Measurements from ENCODE around the gene NEK4. TPM values are rescaled to one million over a fixed set of nuclear protein-coding genes. Genes with fewer than 3 reads are reported as not detected.

Gene NEK4
- total RNA-seq, 1 experiment from 2014 or later: 22.0 TPM

GRCh38 chr3:52771702-52772101 lies 962 bp upstream of the NEK4 start:
- Histone ChIP-seq H3K4me1 (ENCODE audit: insufficient read depth, low read length, poor library complexity, severe bottlenecking) (no peaks in the 10 kb centered on the region), H3K9me3 (ENCODE audit: low read depth, low read length, poor library complexity, severe bottlenecking) (no peaks in the 10 kb centered on the region), H3K27ac (ENCODE audit: low read depth, low read length, poor library complexity, severe bottlenecking) (no peak overlapping the region), H3K4me3 (ENCODE audit: low read depth, low read length, poor library complexity, severe bottlenecking) (peak overlapping the region; percentile 70), H3K36me3 (ENCODE audit: insufficient read depth, low read length, poor library complexity, severe bottlenecking) (no peaks in the 10 kb centered on the region), H3K27me3 (replicated peaks; ENCODE audit: insufficient read depth, low read depth, low read length, poor library complexity) (no peaks in the 10 kb centered on the region)
- no peak for DNase-seq (ENCODE audit: low spot score)
- no peak for TF ChIP-seq EZH2 (IDR thresholded peaks at IDR 0.05; ENCODE audit: borderline replicate concordance, low read depth, low read length, poor library complexity, severe bottlenecking)
- no peak for TF ChIP-seq CTCF (conservative IDR thresholded peaks at IDR 0.05; ENCODE audit: low read depth, low read length)
- CTCF ChIA-PET: no interaction called here
- BruUV-seq (replicated peaks): no TSS peak
- intact Hi-C loops (cut with micrococcal nuclease; ENCODE audit: unreplicated experiment): no loop called here
- POLR2A ChIA-PET (ENCODE audit: low non-redundant PET): no interaction called here

- no peaks in the 10 kb centered on the region for H3K36me3 ChIP-seq (ENCODE audit: insufficient read depth, low read length, poor library complexity, severe bottlenecking)
- no peaks in the 10 kb centered on the region for H3K27me3 ChIP-seq (replicated peaks; ENCODE audit: insufficient read depth, low read depth, low read length, poor library complexity)
- POLR2A ChIA-PET (ENCODE audit: low non-redundant PET): no interaction called here
- H3K4me1 ChIP-seq (ENCODE audit: insufficient read depth, low read length, poor library complexity, severe bottlenecking): no peaks in the 10 kb centered on the region
- TSS peak; percentile 99 for BruUV-seq (replicated peaks)
- intact Hi-C loops (cut with micrococcal nuclease; ENCODE audit: unreplicated experiment): no loop called here
- no peak for DNase-seq (ENCODE audit: low spot score)
- no peak for TF ChIP-seq CTCF (conservative IDR thresholded peaks at IDR 0.05; ENCODE audit: low read depth, low read length)
- TF ChIP-seq EZH2 (IDR thresholded peaks at IDR 0.05; ENCODE audit: borderline replicate concordance, low read depth, low read length, poor library complexity, severe bottlenecking): no peak
- H3K9me3 ChIP-seq (ENCODE audit: low read depth, low read length, poor library complexity, severe bottlenecking): no peaks in the 10 kb centered on the region
- H3K4me3 ChIP-seq (ENCODE audit: low read depth, low read length, poor library complexity, severe bottlenecking): peak overlapping the region; percentile 70
- CTCF ChIA-PET: no interaction called here
- peak overlapping the region; percentile 71 for H3K27ac ChIP-seq (ENCODE audit: low read depth, low read length, poor library complexity, severe bottlenecking)
Measured at GRCh38 chr3:52771334-52771681, 568 bp upstream of the NEK4 start.

GRCh38 chr3:52769786-52770455 lies 819 bp downstream of the NEK4 start:
- BruUV-seq (replicated peaks): no TSS peak
- intact Hi-C loops (cut with micrococcal nuclease; ENCODE audit: unreplicated experiment): no loop called here
- peak overlapping the region; percentile 70 for H3K4me3 ChIP-seq (ENCODE audit: low read depth, low read length, poor library complexity, severe bottlenecking)
- POLR2A ChIA-PET (ENCODE audit: low non-redundant PET): no interaction called here
- CTCF ChIA-PET: no interaction called here
- TF ChIP-seq CTCF (conservative IDR thresholded peaks at IDR 0.05; ENCODE audit: low read depth, low read length) (no peak), EZH2 (IDR thresholded peaks at IDR 0.05; ENCODE audit: borderline replicate concordance, low read depth, low read length, poor library complexity, severe bottlenecking) (no peak)
- no peaks in the 10 kb centered on the region for H3K4me1 ChIP-seq (ENCODE audit: insufficient read depth, low read length, poor library complexity, severe bottlenecking)
- no peaks in the 10 kb centered on the region for H3K27me3 ChIP-seq (replicated peaks; ENCODE audit: insufficient read depth, low read depth, low read length, poor library complexity)
- H3K9me3 ChIP-seq (ENCODE audit: low read depth, low read length, poor library complexity, severe bottlenecking): no peaks in the 10 kb centered on the region
- H3K27ac ChIP-seq (ENCODE audit: low read depth, low read length, poor library complexity, severe bottlenecking): peak overlapping the region; percentile 71
- peak; percentile 1 for DNase-seq (ENCODE audit: low spot score)
- peaks cover 3% of the 10 kb centered on the region for H3K36me3 ChIP-seq (ENCODE audit: insufficient read depth, low read length, poor library complexity, severe bottlenecking)
